GM21381 (cell line): ENCODE measurements around the gene BABAM2.

Experiments
- ATAC-seq: cut with Tn5 transposase; IDR thresholded peaks from one replicate; pipeline ENCODE4 v1.9.1; 2021; ENCODE audit warnings: mild to moderate bottlenecking, moderate library complexity; ENCODE audit not compliant: unreplicated experiment

Gene BABAM2

GRCh38 chr2:27906074-27906473 is 15.5 kb downstream of the BABAM2 start:
- ATAC-seq: no peak

- ATAC-seq: no peak
These were observed 17.0 kb downstream of the BABAM2 start for GRCh38 chr2:27907547-27907946.

- ATAC-seq: no peak
These were observed 19.4 kb downstream of the BABAM2 start for GRCh38 chr2:27909901-27910300.

- ATAC-seq: no peak
These were observed 21.1 kb downstream of the BABAM2 start for GRCh38 chr2:27911458-27912210.

- ATAC-seq: no peak
These were observed 22.0 kb downstream of the BABAM2 start for GRCh38 chr2:27912512-27912911.

GRCh38 chr2:27914041-27914804 is 23.7 kb downstream of the BABAM2 start:
- no peak for ATAC-seq

- no peak for ATAC-seq
These were observed 24.3 kb downstream of the BABAM2 start for GRCh38 chr2:27914805-27915175.

- ATAC-seq: no peak
These were observed 24.7 kb downstream of the BABAM2 start for GRCh38 chr2:27915191-27915590.

- no peak for ATAC-seq
These were observed 25.3 kb downstream of the BABAM2 start for GRCh38 chr2:27915874-27916273.

- no peak for ATAC-seq
These were observed 25.9 kb downstream of the BABAM2 start for GRCh38 chr2:27916293-27916995.

GRCh38 chr2:27920148-27920885 is 29.8 kb downstream of the BABAM2 start:
- no peak for ATAC-seq

GRCh38 chr2:27921424-27921823 is 30.9 kb downstream of the BABAM2 start:
- ATAC-seq: no peak

- ATAC-seq: no peak
These were observed 31.5 kb downstream of the BABAM2 start for GRCh38 chr2:27921880-27922547.

GRCh38 chr2:27922842-27923241 is 32.3 kb downstream of the BABAM2 start:
- no peak for ATAC-seq

GRCh38 chr2:27925766-27926472 is 35.4 kb downstream of the BABAM2 start:
- ATAC-seq: no peak

- ATAC-seq: no peak
These were observed 39.5 kb downstream of the BABAM2 start for GRCh38 chr2:27929916-27930486.

GRCh38 chr2:27931361-27931950 is 40.9 kb downstream of the BABAM2 start:
- no peak for ATAC-seq

- no peak for ATAC-seq
These were observed 41.9 kb downstream of the BABAM2 start for GRCh38 chr2:27932396-27932795.

GRCh38 chr2:27935026-27935425 is 44.5 kb downstream of the BABAM2 start:
- ATAC-seq: no peak
